ENCODE measurements around the gene SEMA5A. TPM values are rescaled to one million over a fixed set of nuclear protein-coding genes. Genes with fewer than 3 reads are reported as not detected.

SEMA5A gene
- polyA plus RNA-seq, 3 donors, result not detected

- no peaks in the 10 kb centered on the region for H3K4me1 ChIP-seq (ENCODE audit: control insufficient read depth in 1 of 2, insufficient read depth in 2 of 2, low read length in 2 of 2)
- intact Hi-C loops (cut with micrococcal nuclease), result no loop called here
- no peak overlapping the region for H2AFZ ChIP-seq (ENCODE audit: insufficient read depth, low read depth, low read length, poor library complexity, severe bottlenecking)
- no peak for DNase-seq
- no peaks in the 10 kb centered on the region for H3K4me1 Mint-ChIP-seq
- H4K20me1 ChIP-seq (ENCODE audit: insufficient read depth, low read length), result no peaks in the 10 kb centered on the region
- no peak overlapping the region for H3K27ac ChIP-seq (ENCODE audit: low read depth in 1 of 2, low read length in 2 of 2)
- H3K4me3 ChIP-seq (replicated peaks in 1 of 3; ENCODE audit: low read depth in 2 of 3, low read length in 3 of 3), result no peak overlapping the region
- H3K27ac Mint-ChIP-seq, result no peak overlapping the region
- no peaks in the 10 kb centered on the region for H3K36me3 Mint-ChIP-seq
- H3K79me2 ChIP-seq (ENCODE audit: insufficient read depth, low read length), result no peaks in the 10 kb centered on the region
- peaks cover 4 to 8% of the 10 kb centered on the region in 2 donors for H3K9me3 ChIP-seq (replicated peaks in 1 of 2; ENCODE audit: control insufficient read depth in 1 of 2, insufficient read depth in 1 of 2, low read length in 2 of 2)
- peaks cover 0 to 26% (median 12%) of the 10 kb centered on the region in 7 donors for H3K9me3 Mint-ChIP-seq
- no peak overlapping the region for H3K4me3 Mint-ChIP-seq
- H3K9ac ChIP-seq (ENCODE audit: insufficient read depth, low read length, poor library complexity, severe bottlenecking), result no peak overlapping the region
- TF ChIP-seq CTCF (IDR thresholded peaks at IDR 0.05), result no peak
- no peaks in the 10 kb centered on the region for H3K27me3 Mint-ChIP-seq (ENCODE audit: low read depth in 3 of 3)
- no CpG with 5 or more reads among the region's 3 CpGs for WGBS (ENCODE audit: insufficient coverage)
- H3K4me2 ChIP-seq (replicated peaks; ENCODE audit: extremely low read depth, low read length, poor library complexity, severe bottlenecking), result no peak overlapping the region
- H3K27me3 ChIP-seq (ENCODE audit: control insufficient read depth in 2 of 2, insufficient read depth in 2 of 2, low read length in 2 of 2), result no peaks in the 10 kb centered on the region
- no peaks in the 10 kb centered on the region for H3K36me3 ChIP-seq (replicated peaks in 1 of 2; ENCODE audit: control insufficient read depth in 1 of 2, insufficient read depth in 2 of 2, low read length in 2 of 2)
These were observed 62.1 kb downstream of the SEMA5A start for GRCh38 chr5:9483779-9484178.

GRCh38 chr5:9483243-9483642, 62.6 kb downstream of the SEMA5A start:
- no peak for TF ChIP-seq CTCF (IDR thresholded peaks at IDR 0.05)
- Histone ChIP-seq H3K79me2 (ENCODE audit: insufficient read depth, low read length) (no peaks in the 10 kb centered on the region), H3K4me2 (replicated peaks; ENCODE audit: extremely low read depth, low read length, poor library complexity, severe bottlenecking) (no peak overlapping the region), H3K9ac (ENCODE audit: insufficient read depth, low read length, poor library complexity, severe bottlenecking) (no peak overlapping the region), H3K27ac (ENCODE audit: low read depth in 1 of 2, low read length in 2 of 2) (no peak overlapping the region), H3K4me1 (ENCODE audit: control insufficient read depth in 1 of 2, insufficient read depth in 2 of 2, low read length in 2 of 2) (no peaks in the 10 kb centered on the region), H3K9me3 (replicated peaks in 1 of 2; ENCODE audit: control insufficient read depth in 1 of 2, insufficient read depth in 1 of 2, low read length in 2 of 2) (peaks cover 9 to 11% of the 10 kb centered on the region in 2 donors), H2AFZ (ENCODE audit: insufficient read depth, low read depth, low read length, poor library complexity, severe bottlenecking) (no peak overlapping the region), H3K27me3 (ENCODE audit: control insufficient read depth in 2 of 2, insufficient read depth in 2 of 2, low read length in 2 of 2) (no peaks in the 10 kb centered on the region), H3K4me3 (replicated peaks in 1 of 3; ENCODE audit: low read depth in 2 of 3, low read length in 3 of 3) (no peak overlapping the region), H4K20me1 (ENCODE audit: insufficient read depth, low read length) (no peaks in the 10 kb centered on the region), H3K36me3 (replicated peaks in 1 of 2; ENCODE audit: control insufficient read depth in 1 of 2, insufficient read depth in 2 of 2, low read length in 2 of 2) (no peaks in the 10 kb centered on the region)
- DNase-seq, result no peak
- WGBS (ENCODE audit: insufficient coverage), result 0% methylated on average over 1 of the region's 3 CpGs
- no peak overlapping the region for H3K27ac Mint-ChIP-seq
- no peaks in the 10 kb centered on the region for H3K27me3 Mint-ChIP-seq (ENCODE audit: low read depth in 3 of 3)
- peaks cover 5 to 31% (median 17%) of the 10 kb centered on the region in 7 donors for H3K9me3 Mint-ChIP-seq
- intact Hi-C loops (cut with micrococcal nuclease), result no loop called here
- no peaks in the 10 kb centered on the region for H3K4me1 Mint-ChIP-seq
- no peaks in the 10 kb centered on the region for H3K36me3 Mint-ChIP-seq
- H3K4me3 Mint-ChIP-seq, result no peak overlapping the region
